ENCODE measurements around the gene TRAF3IP3. TPM values are rescaled to one million over a fixed set of nuclear protein-coding genes. Genes with fewer than 3 reads are reported as not detected.

TRAF3IP3 gene
- total and polyA plus RNA-seq, 2 of the 13 experiments (the other 11 are each of a cell fraction or from before 2014, with no cell fraction given), result not detected

- no peak for TF ChIP-seq NONO (IDR thresholded peaks at IDR 0.05)
- no peak for TF ChIP-seq NONO (CRISPR knock-in tag; conservative IDR thresholded peaks at IDR 0.05)
- peak; percentile 47 for TF ChIP-seq HNF4A (CRISPR knock-in tag; IDR thresholded peaks at IDR 0.05)
- TF ChIP-seq, protein P1, sequence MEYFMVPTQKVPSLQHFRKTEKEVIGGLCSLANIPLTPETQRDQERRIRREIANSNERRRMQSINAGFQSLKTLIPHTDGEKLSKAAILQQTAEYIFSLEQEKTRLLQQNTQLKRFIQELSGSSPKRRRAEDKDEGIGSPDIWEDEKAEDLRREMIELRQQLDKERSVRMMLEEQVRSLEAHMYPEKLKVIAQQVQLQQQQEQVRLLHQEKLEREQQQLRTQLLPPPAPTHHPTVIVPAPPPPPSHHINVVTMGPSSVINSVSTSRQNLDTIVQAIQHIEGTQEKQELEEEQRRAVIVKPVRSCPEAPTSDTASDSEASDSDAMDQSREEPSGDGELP (IDR thresholded peaks at IDR 0.05; ENCODE audit: borderline replicate concordance, low read depth), result peak; percentile 38; the same call in 1 of the 2 replicates
- peak; percentile 78; the same call in 1 of the 2 replicates for TF ChIP-seq MIER3 (CRISPR knock-in tag; IDR thresholded peaks at IDR 0.05; ENCODE audit: borderline replicate concordance)
- TF ChIP-seq CEBPB (IDR thresholded peaks at IDR 0.05; ENCODE audit: borderline replicate concordance, low read depth, low read length), result peak; percentile 16; the same call in 1 of the 2 replicates
- TF ChIP-seq ZGPAT (CRISPR knock-in tag; IDR thresholded peaks at IDR 0.05), result peak; percentile 77
- 0 out of 2 replicates have a peak, but pooled peaks have one; percentile 27 for TF ChIP-seq MEF2D (CRISPR knock-in tag; IDR thresholded peaks at IDR 0.05)
- TF ChIP-seq SAP130 (CRISPR knock-in tag; IDR thresholded peaks at IDR 0.05; ENCODE audit: low read depth), result peak; percentile 56
- TF ChIP-seq ZNF501 (CRISPR knock-in tag; IDR thresholded peaks at IDR 0.05), result peak; percentile 84; the same call in 1 of the 2 replicates
- no peak for TF ChIP-seq ZNF30 (CRISPR knock-in tag; IDR thresholded peaks at IDR 0.05)
- 0 out of 2 replicates have a peak, but pooled peaks have one; percentile 36 for TF ChIP-seq HES4 (CRISPR knock-in tag; IDR thresholded peaks at IDR 0.05; ENCODE audit: borderline replicate concordance)
- 0 out of 2 replicates have a peak, but pooled peaks have one; percentile 51 for TF ChIP-seq ZNF230 (CRISPR knock-in tag; IDR thresholded peaks at IDR 0.05)
- peak; percentile 90 for TF ChIP-seq JUN (CRISPR knock-in tag; IDR thresholded peaks at IDR 0.05)
- peak; percentile 67; the same call in 1 of the 2 replicates for TF ChIP-seq ZNF44 (CRISPR knock-in tag; IDR thresholded peaks at IDR 0.05)
- peak; percentile 73 for TF ChIP-seq ZNF225 (CRISPR knock-in tag; IDR thresholded peaks at IDR 0.05)
- TF ChIP-seq, protein P2, sequence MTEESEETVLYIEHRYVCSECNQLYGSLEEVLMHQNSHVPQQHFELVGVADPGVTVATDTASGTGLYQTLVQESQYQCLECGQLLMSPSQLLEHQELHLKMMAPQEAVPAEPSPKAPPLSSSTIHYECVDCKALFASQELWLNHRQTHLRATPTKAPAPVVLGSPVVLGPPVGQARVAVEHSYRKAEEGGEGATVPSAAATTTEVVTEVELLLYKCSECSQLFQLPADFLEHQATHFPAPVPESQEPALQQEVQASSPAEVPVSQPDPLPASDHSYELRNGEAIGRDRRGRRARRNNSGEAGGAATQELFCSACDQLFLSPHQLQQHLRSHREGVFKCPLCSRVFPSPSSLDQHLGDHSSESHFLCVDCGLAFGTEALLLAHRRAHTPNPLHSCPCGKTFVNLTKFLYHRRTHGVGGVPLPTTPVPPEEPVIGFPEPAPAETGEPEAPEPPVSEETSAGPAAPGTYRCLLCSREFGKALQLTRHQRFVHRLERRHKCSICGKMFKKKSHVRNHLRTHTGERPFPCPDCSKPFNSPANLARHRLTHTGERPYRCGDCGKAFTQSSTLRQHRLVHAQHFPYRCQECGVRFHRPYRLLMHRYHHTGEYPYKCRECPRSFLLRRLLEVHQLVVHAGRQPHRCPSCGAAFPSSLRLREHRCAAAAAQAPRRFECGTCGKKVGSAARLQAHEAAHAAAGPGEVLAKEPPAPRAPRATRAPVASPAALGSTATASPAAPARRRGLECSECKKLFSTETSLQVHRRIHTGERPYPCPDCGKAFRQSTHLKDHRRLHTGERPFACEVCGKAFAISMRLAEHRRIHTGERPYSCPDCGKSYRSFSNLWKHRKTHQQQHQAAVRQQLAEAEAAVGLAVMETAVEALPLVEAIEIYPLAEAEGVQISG (CRISPR knock-in tag; IDR thresholded peaks at IDR 0.05), result peak; percentile 59; the same call in 1 of the 2 replicates
- TF ChIP-seq ZNF414 (CRISPR knock-in tag; IDR thresholded peaks at IDR 0.05), result 0 out of 2 replicates have a peak, but pooled peaks have one; percentile 45
- TF ChIP-seq FOSL2 (CRISPR knock-in tag; IDR thresholded peaks at IDR 0.05), result peak; percentile 98
- TF ChIP-seq, protein P3, sequence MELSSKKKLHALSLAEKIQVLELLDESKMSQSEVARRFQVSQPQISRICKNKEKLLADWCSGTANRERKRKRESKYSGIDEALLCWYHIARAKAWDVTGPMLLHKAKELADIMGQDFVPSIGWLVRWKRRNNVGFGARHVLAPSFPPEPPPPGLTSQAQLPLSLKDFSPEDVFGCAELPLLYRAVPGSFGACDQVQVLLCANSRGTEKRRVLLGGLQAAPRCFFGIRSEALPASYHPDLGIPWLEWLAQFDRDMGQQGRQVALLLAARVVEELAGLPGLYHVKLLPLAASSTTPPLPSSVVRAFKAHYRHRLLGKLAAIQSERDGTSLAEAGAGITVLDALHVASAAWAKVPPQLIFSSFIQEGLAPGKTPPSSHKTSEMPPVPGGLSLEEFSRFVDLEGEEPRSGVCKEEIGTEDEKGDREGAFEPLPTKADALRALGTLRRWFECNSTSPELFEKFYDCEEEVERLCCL (CRISPR knock-in tag; IDR thresholded peaks at IDR 0.05; ENCODE audit: borderline replicate concordance), result no peak
- TF ChIP-seq ZFP90 (CRISPR knock-in tag; IDR thresholded peaks at IDR 0.05; ENCODE audit: borderline replicate concordance), result peak; percentile 44; the same call in 1 of the 2 replicates
- TF ChIP-seq KDM5B (CRISPR knock-in tag; IDR thresholded peaks at IDR 0.05; ENCODE audit: borderline replicate concordance), result no peak; the same call in 1 of the 2 replicates
These were observed 8.1 kb upstream of the TRAF3IP3 start (continued) for GRCh38 chr1:209747580-209748262.

Data from HepG2 (cell line).